Measurements from ENCODE around the gene BTF3L4. TPM values are rescaled to one million over a fixed set of nuclear protein-coding genes. Genes with fewer than 3 reads are reported as not detected.
A peak's percentile ranks its signal among the peaks of the same experiment; 100 is the strongest.

Gene BTF3L4
- total RNA-seq (10 to 100 TPM; 34.2 to 70.1 (median 55.5) TPM), polyA plus RNA-seq (10 to 100 TPM; 55.0 to 69.4 (median 57.6) TPM)
- long read RNA-seq, donor 1, full-length matches to known transcripts, result 45 of 48 reads
- long read RNA-seq, donor 1, partial matches to known transcripts, result 0 of 48 reads
- long read RNA-seq, donor 1, other reads (novel, unspliced or antisense), result 3 of 48 reads
- long read RNA-seq, donor 2, full-length matches to known transcripts, result 87 of 97 reads
- long read RNA-seq, donor 2, partial matches to known transcripts, result 0 of 97 reads
- long read RNA-seq, donor 2, other reads (novel, unspliced or antisense), result 10 of 97 reads

- peak; percentile 94 to 97 for DNase-seq
- TF ChIP-seq CTCF (IDR thresholded peaks at IDR 0.05), result no peak
- ATAC-seq, result peak; percentile 96 to 97 (median 97)
- Histone ChIP-seq H3K9me3 (no peaks in the 10 kb centered on the region), H3K27me3 (ENCODE audit: insufficient read depth in 3 of 3, low read length in 2 of 3) (no peaks in the 10 kb centered on the region), H3K4me3 (peak within 1 kb of the TSS; percentile 100), H3K4me1 (peaks cover 38% of the 10 kb centered on the region), H3K36me3 (ENCODE audit: insufficient read depth in 1 of 2, low read depth in 1 of 2) (peaks cover 5 to 38% of the 10 kb centered on the region in 2 donors), H3K27ac (peak within 1 kb of the TSS; percentile 93)
- intact Hi-C loops (cut with DNase I), result loop anchor here in 1 of 2 donors (2.0 to 5.0 kb wide), 2 partner anchors 24 to 179 kb away; partner anchors contain the start of genes KTI12 and NRDC
- WGBS, 3 donors, result 0% methylated on average over 43 to 54 of the region's 54 CpGs
These were observed at the start of gene BTF3L4 for GRCh38 chr1:52056163-52056936. TSS of gene BTF3L4 (plus strand) at chr1:52056295. CDS start at chr1:52059848, 3,553 bp downstream.

- intact Hi-C loops (cut with DNase I), result no loop called here
- Histone ChIP-seq H3K4me1 (no peaks in the 10 kb centered on the region), H3K27ac (no peak overlapping the region), H3K9me3 (no peaks in the 10 kb centered on the region), H3K36me3 (ENCODE audit: insufficient read depth in 1 of 2, low read depth in 1 of 2) (no peaks in the 10 kb centered on the region), H3K27me3 (ENCODE audit: insufficient read depth in 3 of 3, low read length in 2 of 3) (peaks cover 0 to 6% (median 2%) of the 10 kb centered on the region in 3 donors), H3K4me3 (no peak overlapping the region)
- DNase-seq, result no peak
- no peak for TF ChIP-seq CTCF (IDR thresholded peaks at IDR 0.05)
- WGBS, 3 donors, result 25 to 35% (median 30%) methylated on average over 5 of the region's 5 CpGs
- no peak for ATAC-seq
These were observed 48.7 kb upstream of the BTF3L4 start for GRCh38 chr1:52007215-52008002.

- H3K27ac ChIP-seq, result no peak overlapping the region
- H3K4me1 ChIP-seq, result no peaks in the 10 kb centered on the region
- H3K9me3 ChIP-seq, result no peaks in the 10 kb centered on the region
- H3K4me3 ChIP-seq, result no peak overlapping the region
- WGBS, 3 donors, result 80 to 88% (median 83%) methylated on average over 7 of the region's 7 CpGs
- no peak for TF ChIP-seq CTCF (IDR thresholded peaks at IDR 0.05)
- intact Hi-C loops (cut with DNase I), result no loop called here
- H3K36me3 ChIP-seq (ENCODE audit: insufficient read depth in 1 of 2, low read depth in 1 of 2), result no peaks in the 10 kb centered on the region
- ATAC-seq (no peak), DNase-seq (no peak)
- peaks cover 0 to 6% (median 2%) of the 10 kb centered on the region in 3 donors for H3K27me3 ChIP-seq (ENCODE audit: insufficient read depth in 3 of 3, low read length in 2 of 3)
These were observed 47.9 kb upstream of the BTF3L4 start for GRCh38 chr1:52008071-52008809.

- Histone ChIP-seq H3K9me3 (no peaks in the 10 kb centered on the region), H3K4me1 (no peaks in the 10 kb centered on the region), H3K27me3 (ENCODE audit: insufficient read depth in 3 of 3, low read length in 2 of 3) (no peaks in the 10 kb centered on the region), H3K4me3 (no peak overlapping the region), H3K27ac (no peak overlapping the region), H3K36me3 (ENCODE audit: insufficient read depth in 1 of 2, low read depth in 1 of 2) (peaks cover 22 to 65% of the 10 kb centered on the region in 2 donors)
- intact Hi-C loops (cut with DNase I), result no loop called here
- ATAC-seq (no peak), DNase-seq (no peak)
- no peak for TF ChIP-seq CTCF (IDR thresholded peaks at IDR 0.05)
- 77 to 80% (median 78%) methylated on average over 2 of the region's 2 CpGs for WGBS, 3 donors
These were observed 34.0 kb upstream of the BTF3L4 start for GRCh38 chr1:52022133-52022532.

Data from psoas muscle (tissue), 8 donors.